Ishikawa (cell line): Measurements from ENCODE around the gene CIITA.

Source experiments
- CREB1 ChIP-seq: IDR thresholded peaks from 2 replicates; pipeline ENCODE4 v1.6.1; 2012; ENCODE audit warnings: low read depth
- EP300 ChIP-seq: IDR thresholded peaks from 2 replicates; pipeline ENCODE4 v1.6.1; 2012; ENCODE audit warnings: borderline replicate concordance
- MAX ChIP-seq: IDR thresholded peaks from 2 replicates; pipeline ENCODE4 v1.6.1; 2012
- RAD21 ChIP-seq: IDR thresholded peaks from 2 replicates; pipeline ENCODE4 v1.6.1; 2012; ENCODE audit warnings: low read depth
- TCF12 ChIP-seq: IDR thresholded peaks from 2 replicates; pipeline ENCODE4 v1.6.1; 2012; ENCODE audit warnings: low read depth

GRCh38 chr16:10897134-10897533 lies 20.1 kb downstream of the CIITA start:
- TF ChIP-seq EP300 (no peak), MAX (no peak), RAD21 (no peak), CREB1 (no peak), TCF12 (no peak)
